CD4-positive, alpha-beta T cell (primary cell): ENCODE results near the gene UBXN11. TPM values are rescaled to one million over a fixed set of nuclear protein-coding genes. Genes with fewer than 3 reads are reported as not detected.

ENCODE experiments used
- ATAC-seq: fragments of 200-7000 bp; cut with Tn5 transposase; one replicate; pipeline ENCODE4 v1.10.0; 2022; ENCODE audit warnings: mild to moderate bottlenecking; ENCODE audit not compliant: poor library complexity
- CTCF ChIA-PET: fragments of 350-600 bp; sonication (Branson Sonifier 250); formaldehyde crosslinking; loops from one replicate; lab custom pipeline; 2021; ENCODE audit warnings: antibody characterized with exemption, inconsistent platforms; lab: Charles Lee
- POLR2A ChIA-PET: fragments of 350-600 bp; sonication (Branson Sonifier 250); formaldehyde crosslinking; loops from one replicate; lab custom pipeline; 2021; ENCODE audit warnings: antibody characterized with exemption, inconsistent platforms; lab: Charles Lee
- DNase-seq, 14 experiments: peaks; one replicate each; pipeline ENCODE4 v3.0.0-alpha.2; 2013 to 2020; ENCODE audit warnings: mixed read lengths in 2 of 14
- H3K27ac ChIP-seq, 2 donors: one replicate each; pipeline versions ENCODE4 v1.5.1 to v1.7.0; 2013; ENCODE audit warnings: low read length in 2 of 2, low read depth in 1 of 2, mild to moderate bottlenecking in 1 of 2
- H3K27me3 ChIP-seq, 2 experiments: 1 replicate in 1 of 2; 2 replicates in 1 of 2; pipeline versions ENCODE4 v1.6.1 to v1.7.0; 2013; ENCODE audit warnings: low read length in 2 of 2, control low read depth in 1 of 2, mild to moderate bottlenecking in 1 of 2, moderate library complexity in 1 of 2; ENCODE audit not compliant: insufficient read depth in 2 of 2, control insufficient read depth in 1 of 2
- H3K36me3 ChIP-seq: one replicate; pipeline ENCODE4 v1.6.1; 2013; ENCODE audit warnings: low read length, control low read depth; ENCODE audit not compliant: insufficient read depth
- H3K4me1 ChIP-seq: one replicate; pipeline ENCODE4 v1.6.1; 2013; ENCODE audit warnings: low read length, control low read depth; ENCODE audit not compliant: insufficient read depth
- H3K4me3 ChIP-seq: one replicate; pipeline ENCODE4 v1.5.1; 2013; ENCODE audit warnings: mild to moderate bottlenecking, low read length, moderate library complexity
- H3K9me3 ChIP-seq, 2 experiments: 1 replicate in 1 of 2; 2 replicates in 1 of 2; pipeline versions ENCODE4 v1.6.1 to v1.7.0; 2013; ENCODE audit warnings: low read length in 2 of 2, mild to moderate bottlenecking in 2 of 2, control low read depth in 1 of 2, moderate library complexity in 1 of 2; ENCODE audit not compliant: control insufficient read depth in 1 of 2, insufficient read depth in 1 of 2
- H3K27ac Mint-ChIP-seq: one replicate; pipeline ENCODE4 v1.8.0; 2020; ENCODE audit warnings: mixed read lengths
- H3K27me3 Mint-ChIP-seq: one replicate; pipeline ENCODE4 v1.8.0; 2021; ENCODE audit warnings: mixed read lengths
- H3K36me3 Mint-ChIP-seq: one replicate; pipeline ENCODE4 v1.8.0; 2021; ENCODE audit warnings: low read depth, mixed read lengths
- H3K4me1 Mint-ChIP-seq: one replicate; pipeline ENCODE4 v1.8.0; 2021; ENCODE audit warnings: low read depth, mixed read lengths
- H3K4me3 Mint-ChIP-seq: one replicate; pipeline ENCODE4 v1.8.0; 2020; ENCODE audit warnings: mild to moderate bottlenecking, mixed read lengths
- H3K9me3 Mint-ChIP-seq: one replicate; pipeline ENCODE4 v1.8.0; 2020; ENCODE audit warnings: mixed read lengths
- intact Hi-C, 2 experiments: fragments of 100-400 bp; cut with DNase I in 1 of 2; cut with micrococcal nuclease in 1 of 2; formaldehyde crosslinking; loops; one replicate each; pipeline versions ENCODE4 v1.15.1 to v1.9.0; 2023 to 2025; cut with DNase I, micrococcal nuclease
- total RNA-seq, 174 experiments: library from RNA in 2 of 174; stranded (reverse) in 2 of 174; gene quantifications; one replicate each; pipeline ENCODE4 v1.2.3 and lab custom pipeline; 2021 to 2026
- TF ChIP-seq, protein P1 (sequence below): fragments of 200-600 bp; IDR thresholded peaks from one replicate; pipeline ENCODE4 v1.8.0; 2022; ENCODE audit warnings: antibody characterized with exemption, mild to moderate bottlenecking

Gene UBXN11
- total RNA-seq, 2 experiments from 2014 or later = 39.3 to 42.3 TPM

DNA sequence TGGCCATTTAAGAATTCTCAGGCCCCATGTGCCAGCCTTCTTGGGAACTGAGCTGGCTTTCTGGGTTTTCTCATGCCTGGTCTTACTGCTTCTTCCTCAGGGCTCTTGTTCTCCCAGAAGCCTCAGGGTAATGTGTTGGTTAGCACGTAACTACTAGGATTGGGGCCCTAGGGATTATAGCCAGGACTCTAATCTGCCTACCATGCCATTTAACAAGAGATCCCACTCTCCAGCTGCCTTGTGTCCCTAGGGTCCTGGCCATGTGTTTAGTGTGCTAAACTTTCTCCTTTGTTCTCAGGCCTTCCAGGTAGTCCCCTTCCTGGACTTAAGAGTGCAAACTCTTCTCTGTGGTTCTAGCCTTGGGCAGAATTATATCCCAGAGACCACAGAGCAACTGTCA, 28.7 kb downstream of the UBXN11 start:
- peak overlapping the region; percentile 95 for H3K27ac Mint-ChIP-seq
- ATAC-seq (no peak), DNase-seq (peak in 1 of 14 experiments; percentile 7)
- peaks cover 64% of the 10 kb centered on the region for H3K4me1 Mint-ChIP-seq
- TF ChIP-seq, protein P1, sequence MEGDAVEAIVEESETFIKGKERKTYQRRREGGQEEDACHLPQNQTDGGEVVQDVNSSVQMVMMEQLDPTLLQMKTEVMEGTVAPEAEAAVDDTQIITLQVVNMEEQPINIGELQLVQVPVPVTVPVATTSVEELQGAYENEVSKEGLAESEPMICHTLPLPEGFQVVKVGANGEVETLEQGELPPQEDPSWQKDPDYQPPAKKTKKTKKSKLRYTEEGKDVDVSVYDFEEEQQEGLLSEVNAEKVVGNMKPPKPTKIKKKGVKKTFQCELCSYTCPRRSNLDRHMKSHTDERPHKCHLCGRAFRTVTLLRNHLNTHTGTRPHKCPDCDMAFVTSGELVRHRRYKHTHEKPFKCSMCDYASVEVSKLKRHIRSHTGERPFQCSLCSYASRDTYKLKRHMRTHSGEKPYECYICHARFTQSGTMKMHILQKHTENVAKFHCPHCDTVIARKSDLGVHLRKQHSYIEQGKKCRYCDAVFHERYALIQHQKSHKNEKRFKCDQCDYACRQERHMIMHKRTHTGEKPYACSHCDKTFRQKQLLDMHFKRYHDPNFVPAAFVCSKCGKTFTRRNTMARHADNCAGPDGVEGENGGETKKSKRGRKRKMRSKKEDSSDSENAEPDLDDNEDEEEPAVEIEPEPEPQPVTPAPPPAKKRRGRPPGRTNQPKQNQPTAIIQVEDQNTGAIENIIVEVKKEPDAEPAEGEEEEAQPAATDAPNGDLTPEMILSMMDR = no peak
- Histone ChIP-seq H3K4me3 (no peak overlapping the region), H3K27me3 (no peaks in the 10 kb centered on the region), H3K36me3 (peaks cover 27% of the 10 kb centered on the region), H3K4me1 (peaks cover 70% of the 10 kb centered on the region), H3K9me3 (no peaks in the 10 kb centered on the region), H3K27ac (peak overlapping the region; percentile 84 to 91)
- CTCF ChIA-PET = interaction anchor here (1.4 to 5.1 kb wide), 3 partner anchors 10 to 139 kb away, joined by 7 to 158 read pairs (median 88); partner anchors contain the start of gene CD52
- H3K4me3 Mint-ChIP-seq = no peak overlapping the region
- peaks cover 60% of the 10 kb centered on the region for H3K36me3 Mint-ChIP-seq
- no peaks in the 10 kb centered on the region for H3K9me3 Mint-ChIP-seq
- POLR2A ChIA-PET = interaction anchor here (3.1 to 20.7 kb wide), 4 partner anchors 7 to 81 kb away, joined by 11 to 977 read pairs (median 19); partner anchors contain the start of genes CD52 and UBXN11
- H3K27me3 Mint-ChIP-seq = no peaks in the 10 kb centered on the region
- intact Hi-C loops = loop anchor here in 1 of 2 experiments (5.0 kb wide), 1 partner anchor 40 kb away; no protein-coding TSS in a partner anchor

DNA sequence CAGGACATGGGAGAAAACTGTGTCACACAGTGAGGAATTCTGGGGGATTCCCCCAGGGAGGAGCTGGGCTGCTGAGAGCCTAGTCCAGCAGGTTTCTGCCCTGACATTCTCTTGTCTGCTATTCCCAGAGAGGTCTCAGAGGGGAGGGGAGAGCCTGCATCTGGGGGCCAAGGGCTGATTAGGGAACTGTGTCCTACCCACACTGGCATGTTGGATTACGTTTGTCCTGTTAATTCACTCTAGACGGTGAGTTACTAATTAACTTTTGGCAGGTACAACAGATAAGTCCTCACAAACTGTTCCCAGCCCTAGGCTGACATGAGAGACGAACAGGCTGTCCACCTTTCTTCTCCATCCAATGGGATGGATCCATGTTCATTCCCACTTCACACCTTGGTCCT, 29.2 kb downstream of the UBXN11 start:
- Histone ChIP-seq H3K27me3 (no peaks in the 10 kb centered on the region), H3K27ac (peak overlapping the region; percentile 65 to 84), H3K4me3 (no peak overlapping the region), H3K4me1 (peaks cover 66% of the 10 kb centered on the region), H3K36me3 (peaks cover 23% of the 10 kb centered on the region), H3K9me3 (no peaks in the 10 kb centered on the region)
- H3K27ac Mint-ChIP-seq = peak overlapping the region; percentile 95
- TF ChIP-seq, protein P1 = no peak
- ChIA-PET POLR2A (interaction anchor here (1.2 to 20.7 kb wide), 5 partner anchors 8 to 82 kb away, joined by 4 to 977 read pairs (median 13); partner anchors contain the start of genes CD52 and UBXN11), CTCF (interaction anchor here (1.4 to 5.1 kb wide), 4 partner anchors 10 to 140 kb away, joined by 7 to 158 read pairs (median 54); partner anchors contain the start of genes CD52 and CEP85)
- H3K4me3 Mint-ChIP-seq = no peak overlapping the region
- no peaks in the 10 kb centered on the region for H3K9me3 Mint-ChIP-seq
- intact Hi-C loops = loop anchor here in 1 of 2 experiments (5.0 kb wide), 1 partner anchor 40 kb away; no protein-coding TSS in a partner anchor
- H3K27me3 Mint-ChIP-seq = no peaks in the 10 kb centered on the region
- ATAC-seq (no peak), DNase-seq (no peak)
- peaks cover 60% of the 10 kb centered on the region for H3K4me1 Mint-ChIP-seq
- H3K36me3 Mint-ChIP-seq = peaks cover 59% of the 10 kb centered on the region

- Mint-ChIP-seq H3K27me3 (no peaks in the 10 kb centered on the region), H3K36me3 (peaks cover 59% of the 10 kb centered on the region), H3K4me3 (peak overlapping the region; percentile 65), H3K27ac (peak overlapping the region; percentile 95), H3K9me3 (no peaks in the 10 kb centered on the region), H3K4me1 (peaks cover 53% of the 10 kb centered on the region)
- Histone ChIP-seq H3K4me3 (no peak overlapping the region), H3K4me1 (peaks cover 57% of the 10 kb centered on the region), H3K36me3 (peaks cover 22% of the 10 kb centered on the region), H3K9me3 (no peaks in the 10 kb centered on the region), H3K27ac (peak overlapping the region; percentile 65 to 84), H3K27me3 (no peaks in the 10 kb centered on the region)
- POLR2A ChIA-PET = interaction anchor here (0.9 to 20.7 kb wide), 10 partner anchors 9 to 106 kb away, joined by 3 to 977 read pairs (median 7); partner anchors contain the start of genes CD52, CEP85 and UBXN11
- CTCF ChIA-PET = interaction anchor here (0.9 to 5.1 kb wide), 13 partner anchors 11 to 141 kb away, joined by 3 to 158 read pairs (median 7); partner anchors contain the start of genes CD52, CEP85 and ZNF593
- no peak for ATAC-seq
- DNase-seq = peak in 1 of 14 experiments; percentile 58
- TF ChIP-seq, protein P1 = no peak
- intact Hi-C loops = loop anchor here in 1 of 2 experiments (1.0 to 5.0 kb wide), 3 partner anchors 39 to 115 kb away; no protein-coding TSS in a partner anchor
Observed at GRCh38 chr1:26276432-26276838, 30.0 kb downstream of the UBXN11 start.
